KMS-11 (cell line): ENCODE results near the gene PABPC1L.

Experiments
- H2AFZ ChIP-seq: fragments of 200-600 bp; sonication (generic); 2 replicates; pipeline ENCODE4 v1.6.1; 2016; ENCODE audit warnings: antibody characterized with exemption, mixed run types, low read depth
- H3K27ac ChIP-seq: fragments of 200-600 bp; sonication (generic); 2 replicates; pipeline ENCODE4 v1.6.1; 2016; ENCODE audit warnings: mild to moderate bottlenecking, mixed run types
- H3K27me3 ChIP-seq: fragments of 200-600 bp; sonication (generic); 2 replicates; pipeline ENCODE4 v1.6.1; 2017; ENCODE audit warnings: mild to moderate bottlenecking, low read depth, mixed run types, moderate library complexity; ENCODE audit not compliant: insufficient read depth
- H3K36me3 ChIP-seq: fragments of 200-600 bp; sonication (generic); 2 replicates; pipeline ENCODE4 v1.6.1; 2017; ENCODE audit warnings: mild to moderate bottlenecking, mixed run types; ENCODE audit not compliant: insufficient read depth
- H3K4me1 ChIP-seq: fragments of 200-600 bp; sonication (generic); 2 replicates; pipeline ENCODE4 v1.6.1; 2016; ENCODE audit warnings: mild to moderate bottlenecking, low read depth, mixed run types; ENCODE audit not compliant: poor library complexity, severe bottlenecking
- H3K4me2 ChIP-seq: fragments of 200-600 bp; sonication (generic); 2 replicates; pipeline ENCODE4 v1.7.0; 2016; ENCODE audit warnings: mild to moderate bottlenecking, mixed run types
- H3K4me3 ChIP-seq: fragments of 200-600 bp; sonication (generic); IDR thresholded peaks from 2 replicates; pipeline ENCODE4 v1.6.1; 2017; ENCODE audit warnings: low read depth, low read length, mixed read lengths; ENCODE audit not compliant: insufficient read depth
- H3K79me2 ChIP-seq: fragments of 200-600 bp; sonication (generic); 2 replicates; pipeline ENCODE4 v1.6.1; 2016; ENCODE audit warnings: low read depth, mixed run types; ENCODE audit not compliant: insufficient read depth
- H3K9ac ChIP-seq: fragments of 200-600 bp; sonication (generic); 2 replicates; pipeline ENCODE4 v1.6.1; 2016; ENCODE audit warnings: mild to moderate bottlenecking, mixed run types
- H4K20me1 ChIP-seq: fragments of 200-600 bp; sonication (generic); 2 replicates; pipeline ENCODE4 v1.6.1; 2016; ENCODE audit warnings: mild to moderate bottlenecking, mixed run types; ENCODE audit not compliant: insufficient read depth
- TF ChIP-seq, protein P1 (sequence below): fragments of 200-600 bp; sonication (generic); conservative IDR thresholded peaks from 2 replicates; pipeline ENCODE4 v1.6.1; 2017; ENCODE audit warnings: low read depth, mild to moderate bottlenecking, antibody characterized with exemption, low read length, moderate library complexity, mixed read lengths

PABPC1L gene

DNA sequence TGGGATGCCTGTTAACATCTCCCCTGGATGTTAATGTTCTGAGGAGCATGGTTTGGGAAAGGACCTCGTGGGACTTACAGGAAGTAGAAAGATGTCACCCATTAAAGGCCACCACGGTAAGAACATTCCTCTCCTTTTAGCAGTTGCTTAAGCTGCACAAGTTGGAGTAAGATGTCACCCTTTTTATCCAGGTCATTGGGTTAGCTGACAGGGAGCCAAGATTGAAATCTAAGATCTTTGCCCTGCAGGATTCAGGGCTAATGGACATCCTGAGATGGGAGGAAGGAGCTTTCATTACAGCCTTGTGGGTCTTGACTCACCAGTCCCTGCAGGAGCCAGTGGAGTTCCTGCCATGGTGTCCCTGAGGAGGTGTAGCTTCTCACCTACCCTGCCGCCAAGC, 22.1 kb downstream of the PABPC1L start:
- Histone ChIP-seq H3K4me1 (no peaks in the 10 kb centered on the region), H3K4me3 (no peak overlapping the region), H3K79me2 (no peaks in the 10 kb centered on the region), H3K27me3 (no peaks in the 10 kb centered on the region), H3K4me2 (no peak overlapping the region), H3K27ac (no peak overlapping the region), H3K36me3 (no peaks in the 10 kb centered on the region), H4K20me1 (no peaks in the 10 kb centered on the region), H2AFZ (no peak overlapping the region), H3K9ac (no peak overlapping the region)
- TF ChIP-seq, protein P1, sequence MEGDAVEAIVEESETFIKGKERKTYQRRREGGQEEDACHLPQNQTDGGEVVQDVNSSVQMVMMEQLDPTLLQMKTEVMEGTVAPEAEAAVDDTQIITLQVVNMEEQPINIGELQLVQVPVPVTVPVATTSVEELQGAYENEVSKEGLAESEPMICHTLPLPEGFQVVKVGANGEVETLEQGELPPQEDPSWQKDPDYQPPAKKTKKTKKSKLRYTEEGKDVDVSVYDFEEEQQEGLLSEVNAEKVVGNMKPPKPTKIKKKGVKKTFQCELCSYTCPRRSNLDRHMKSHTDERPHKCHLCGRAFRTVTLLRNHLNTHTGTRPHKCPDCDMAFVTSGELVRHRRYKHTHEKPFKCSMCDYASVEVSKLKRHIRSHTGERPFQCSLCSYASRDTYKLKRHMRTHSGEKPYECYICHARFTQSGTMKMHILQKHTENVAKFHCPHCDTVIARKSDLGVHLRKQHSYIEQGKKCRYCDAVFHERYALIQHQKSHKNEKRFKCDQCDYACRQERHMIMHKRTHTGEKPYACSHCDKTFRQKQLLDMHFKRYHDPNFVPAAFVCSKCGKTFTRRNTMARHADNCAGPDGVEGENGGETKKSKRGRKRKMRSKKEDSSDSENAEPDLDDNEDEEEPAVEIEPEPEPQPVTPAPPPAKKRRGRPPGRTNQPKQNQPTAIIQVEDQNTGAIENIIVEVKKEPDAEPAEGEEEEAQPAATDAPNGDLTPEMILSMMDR: no peak

DNA sequence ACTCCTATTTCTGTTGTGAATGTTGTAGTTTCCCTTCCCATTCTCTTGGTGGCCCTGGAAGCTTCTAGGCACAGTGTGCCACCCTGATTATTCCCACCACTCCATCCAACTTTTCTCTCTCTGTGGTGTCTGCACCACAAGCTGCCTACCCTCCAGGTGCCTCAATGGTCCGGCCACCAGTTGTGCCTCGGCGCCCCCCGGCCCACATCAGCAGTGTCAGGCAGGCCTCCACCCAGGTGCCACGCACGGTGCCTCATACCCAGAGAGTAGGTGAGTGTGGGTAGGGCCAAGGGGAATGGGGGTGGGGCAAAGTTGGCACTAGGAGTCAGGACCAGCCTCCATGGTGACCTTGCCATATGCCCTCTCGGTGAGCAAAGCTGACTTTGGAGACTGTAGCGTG, 23.1 kb downstream of the PABPC1L start:
- Histone ChIP-seq H3K79me2 (no peaks in the 10 kb centered on the region), H3K36me3 (no peaks in the 10 kb centered on the region), H3K4me3 (no peak overlapping the region), H3K4me2 (no peak overlapping the region), H3K27ac (no peak overlapping the region), H3K27me3 (no peaks in the 10 kb centered on the region), H3K4me1 (no peaks in the 10 kb centered on the region), H4K20me1 (no peaks in the 10 kb centered on the region), H3K9ac (no peak overlapping the region), H2AFZ (no peak overlapping the region)
- TF ChIP-seq, protein P1: no peak

DNA sequence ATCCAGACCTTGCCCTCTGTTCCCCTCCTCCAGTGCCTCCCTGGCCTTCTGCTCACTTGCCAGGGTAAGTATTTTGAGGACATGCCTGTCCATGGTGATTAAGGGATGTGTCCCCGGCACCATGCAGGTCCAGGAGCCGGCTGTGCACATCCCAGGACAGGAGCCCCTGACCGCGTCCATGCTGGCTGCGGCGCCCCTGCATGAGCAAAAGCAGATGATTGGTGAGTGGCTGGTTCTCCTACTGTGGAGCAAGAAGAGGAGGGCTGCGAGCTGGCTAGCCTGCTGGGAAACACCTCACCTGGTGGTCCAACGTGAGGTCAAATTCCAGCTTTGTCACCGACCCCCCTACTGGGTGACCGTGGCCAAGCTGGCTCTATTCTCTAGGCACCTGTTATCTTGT, 26.6 kb downstream of the PABPC1L start:
- H3K4me1 ChIP-seq: no peaks in the 10 kb centered on the region
- H3K36me3 ChIP-seq: no peaks in the 10 kb centered on the region

DNA sequence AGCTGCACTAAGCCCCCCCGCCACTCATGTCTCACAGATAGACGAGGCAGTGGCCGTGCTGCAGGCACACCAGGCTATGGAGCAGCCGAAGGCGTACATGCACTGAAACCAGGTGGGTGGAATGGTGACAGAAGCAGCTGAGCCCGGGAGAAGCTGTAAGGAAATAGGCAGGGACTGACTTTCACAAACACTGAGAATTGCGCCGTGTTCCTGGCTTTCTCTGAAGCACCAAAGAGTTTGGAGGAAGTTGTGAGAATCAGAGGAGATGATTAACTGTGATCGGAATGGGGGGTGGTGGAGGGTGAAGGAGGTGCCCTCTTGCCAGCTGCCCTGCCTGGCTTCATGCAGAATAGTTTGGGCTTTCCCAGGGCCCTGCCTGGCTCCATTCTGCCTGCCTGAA, 28.8 kb downstream of the PABPC1L start:
- Histone ChIP-seq H3K4me3 (no peak overlapping the region), H3K9ac (no peak overlapping the region), H3K27ac (no peak overlapping the region), H3K27me3 (no peaks in the 10 kb centered on the region), H3K79me2 (no peaks in the 10 kb centered on the region), H3K4me1 (no peaks in the 10 kb centered on the region), H2AFZ (no peak overlapping the region), H3K36me3 (no peaks in the 10 kb centered on the region; the same call in 1 of the 2 replicates), H4K20me1 (no peaks in the 10 kb centered on the region), H3K4me2 (no peak overlapping the region)
- TF ChIP-seq, protein P1: no peak

More for the DNA sequence above, 26.6 kb downstream of the PABPC1L start:
- Histone ChIP-seq H3K9ac (no peak overlapping the region), H3K27me3 (no peaks in the 10 kb centered on the region), H4K20me1 (no peaks in the 10 kb centered on the region), H2AFZ (no peak overlapping the region), H3K79me2 (no peaks in the 10 kb centered on the region), H3K4me3 (no peak overlapping the region), H3K27ac (no peak overlapping the region), H3K4me2 (no peak overlapping the region)
- TF ChIP-seq, protein P1: no peak
